ENCODE measurements around the gene TNFSF13. TPM values are rescaled to one million over a fixed set of nuclear protein-coding genes. Genes with fewer than 3 reads are reported as not detected.

TNFSF13 gene
- total and polyA plus RNA-seq, 2 of the 8 experiments (the other 6 are each of a cell fraction or from before 2014, with no cell fraction given), result 2.1 to 2.6 TPM

- TF ChIP-seq CTCF (IDR thresholded peaks at IDR 0.05; ENCODE audit: control extremely low read depth in 1 of 3, insufficient read depth in 1 of 3, low read depth in 1 of 3, low read length in 3 of 3) (no peak), RNF2 (IDR thresholded peaks at IDR 0.05; ENCODE audit: borderline replicate concordance, low read depth, low read length, missing control alignments, poor library complexity, severe bottlenecking) (no peak), E2F6 (IDR thresholded peaks at IDR 0.05) (no peak), USF2 (IDR thresholded peaks at IDR 0.05; ENCODE audit: low read length) (no peak), JUND (IDR thresholded peaks at IDR 0.05; ENCODE audit: low read length) (no peak)
Measured at GRCh38 chr17:7528842-7529241, 29.7 kb upstream of the TNFSF13 start (continued).

All from H1 (cell line).